HCT116 (cell line): Measurements from ENCODE around the gene MICAL3. TPM values are rescaled to one million over a fixed set of nuclear protein-coding genes. Genes with fewer than 3 reads are reported as not detected.

Experiments used
- ATAC-seq: fragments of 200-7000 bp; cut with Tn5 transposase; 2 replicates; pipeline ENCODE4 v1.9.1; 2020; ENCODE audit warnings: mild to moderate bottlenecking, moderate library complexity
- BruUV-seq: library from RNA; stranded (reverse); fragments of 400-500 nt; replicated peaks from 2 replicates; lab custom pipeline; 2021; lab: Mats Ljungman, UMichigan
- CTCF ChIA-PET: fragments of 300-600 bp; sonication (Branson Sonifier 250); formaldehyde crosslinking; loops from one replicate; lab custom pipeline; 2021; ENCODE audit warnings: antibody characterized with exemption; lab: Charles Lee
- POLR2A ChIA-PET: fragments of 300-600, 350-600 bp; sonication (Branson Sonifier 250); formaldehyde crosslinking; loops from one replicate; lab custom pipeline; 2021; ENCODE audit warnings: antibody characterized with exemption; lab: Charles Lee
- RAD21 ChIA-PET, 2 experiments: fragments of 300-600 bp; sonication (Branson Sonifier 250); formaldehyde crosslinking; loops; one replicate each; lab custom pipeline; 2023; ENCODE audit warnings: low total read pairs in 2 of 2; ENCODE audit not compliant: uncharacterized antibody in 2 of 2, unreplicated experiment in 2 of 2, low non-redundant PET in 1 of 2; lab: Charles Lee
- DNase-seq: peaks from one replicate; pipeline ENCODE4 v3.0.0-alpha.2; 2010; ENCODE audit warnings: low read depth, low spot score
- H2AFZ ChIP-seq: fragments of 200-600 bp; shearing (Covaris generic), sonication (generic); 2 replicates; pipeline ENCODE4 v1.6.1; 2017; ENCODE audit warnings: low read depth, mixed run types, mixed read lengths, antibody characterized with exemption, low read length; ENCODE audit not compliant: poor library complexity, severe bottlenecking
- H3K27ac ChIP-seq: 2 replicates; pipeline ENCODE4 v1.5.1; 2012; ENCODE audit warnings: low read depth, low read length
- H3K27me3 ChIP-seq: fragments of 200-600 bp; sonication (generic); 2 replicates; pipeline ENCODE4 v1.6.1; 2016; ENCODE audit warnings: mixed run types, low read length, mixed read lengths; ENCODE audit not compliant: insufficient read depth
- H3K36me3 ChIP-seq, 2 experiments: fragments of 200-500 bp in 1 of 2; fragments of 200-600 bp in 1 of 2; sonication (Bioruptor generic) in 1 of 2; sonication (generic) in 1 of 2; 2 replicates each; pipeline versions ENCODE4 v1.5.1 to v1.6.1; 2014 to 2016; ENCODE audit warnings: low read length in 2 of 2, inconsistent platforms in 1 of 2, mixed read lengths in 1 of 2, mixed run types in 1 of 2; ENCODE audit not compliant: insufficient read depth in 2 of 2, control insufficient read depth in 1 of 2
- H3K4me1 ChIP-seq, 2 experiments: fragments of 200-600 bp in 1 of 2; sonication (generic) in 1 of 2; 2 replicates each; pipeline versions ENCODE4 v1.5.1 to v1.6.1; 2012 to 2017; ENCODE audit warnings: low read length in 2 of 2, inconsistent platforms in 1 of 2, mild to moderate bottlenecking in 1 of 2, mixed read lengths in 1 of 2, mixed run types in 1 of 2, moderate library complexity in 1 of 2; ENCODE audit not compliant: insufficient read depth in 2 of 2, control insufficient read depth in 1 of 2
- H3K4me2 ChIP-seq: fragments of 200-600 bp; sonication (generic); 2 replicates; pipeline ENCODE4 v1.6.1; 2017; ENCODE audit warnings: mixed run types, low read length, mixed read lengths
- H3K4me3 ChIP-seq, 2 experiments: fragments of 200-600 bp in 1 of 2; sonication (generic) in 1 of 2; replicated peaks in 1 of 2; 2 replicates each; pipeline ENCODE4 v1.5.1; 2011 to 2016; ENCODE audit warnings: low read length in 2 of 2, control low read depth in 1 of 2, low read depth in 1 of 2, mild to moderate bottlenecking in 1 of 2, mixed read lengths in 1 of 2, mixed run types in 1 of 2
- H3K79me2 ChIP-seq: fragments of 200-600 bp; sonication (generic); 2 replicates; pipeline ENCODE4 v1.6.1; 2017; ENCODE audit warnings: mild to moderate bottlenecking, mixed run types, low read length, moderate library complexity, mixed read lengths; ENCODE audit not compliant: insufficient read depth
- H3K9ac ChIP-seq: fragments of 200-600 bp; sonication (generic); 2 replicates; pipeline ENCODE4 v1.6.1; 2016; ENCODE audit warnings: low read length, mixed read lengths
- H3K9me2 ChIP-seq: fragments of 200-600 bp; sonication (generic), shearing (Covaris generic); 2 replicates; pipeline ENCODE4 v1.6.1; 2017; ENCODE audit warnings: mixed run types, mild to moderate bottlenecking, moderate library complexity; ENCODE audit not compliant: insufficient read depth
- H3K9me3 ChIP-seq, 2 experiments: fragments of 200-500 bp in 1 of 2; fragments of 200-600 bp in 1 of 2; sonication (Bioruptor generic) in 1 of 2; sonication (generic) in 1 of 2; 2 replicates each; pipeline ENCODE4 v1.6.1; 2014 to 2017; ENCODE audit warnings: low read length in 2 of 2, mixed read lengths in 2 of 2, inconsistent platforms in 1 of 2, low read depth in 1 of 2, mild to moderate bottlenecking in 1 of 2, mixed run types in 1 of 2, moderate library complexity in 1 of 2; ENCODE audit not compliant: control insufficient read depth in 1 of 2, insufficient read depth in 1 of 2
- H4K20me1 ChIP-seq: fragments of 200-600 bp; sonication (generic), shearing (Covaris generic); 2 replicates; pipeline ENCODE4 v1.6.1; 2017; ENCODE audit warnings: mixed run types, mild to moderate bottlenecking, moderate library complexity; ENCODE audit not compliant: insufficient read depth
- CBX3 ChIP-seq: IDR thresholded peaks from 2 replicates; pipeline ENCODE4 v1.6.1; 2012; ENCODE audit warnings: low read depth
- CEBPB ChIP-seq: IDR thresholded peaks from 2 replicates; pipeline ENCODE4 v1.6.1; 2012; ENCODE audit warnings: low read depth
- CTCF ChIP-seq, 3 experiments: fragments of 200-600 bp in 1 of 3; sonication (generic) in 1 of 3; IDR thresholded peaks in 2 of 3; conservative IDR thresholded peaks in 1 of 3; 2 replicates each; pipeline ENCODE4 v1.5.1; 2012 to 2017; ENCODE audit warnings: low read depth in 2 of 3, low read length in 2 of 3, antibody characterized with exemption in 1 of 3, borderline replicate concordance in 1 of 3, control low read depth in 1 of 3, mild to moderate bottlenecking in 1 of 3, mixed read lengths in 1 of 3, mixed run types in 1 of 3, moderate library complexity in 1 of 3; ENCODE audit not compliant: insufficient read depth in 1 of 3
- ELF1 ChIP-seq: IDR thresholded peaks from 2 replicates; pipeline ENCODE4 v1.6.1; 2012; ENCODE audit warnings: low read depth, borderline replicate concordance
- EZH2 ChIP-seq: fragments of 200-600 bp; sonication (generic); IDR thresholded peaks from 2 replicates; pipeline ENCODE4 v1.6.1; 2017; ENCODE audit warnings: antibody characterized with exemption, mixed run types
- MAX ChIP-seq: IDR thresholded peaks from 2 replicates; pipeline ENCODE4 v1.6.1; 2012
- POLR2AphosphoS5 ChIP-seq: IDR thresholded peaks from 2 replicates; pipeline ENCODE4 v1.6.1; 2011; ENCODE audit warnings: mild to moderate bottlenecking, low read depth, low read length, moderate library complexity
- RAD21 ChIP-seq: IDR thresholded peaks from 2 replicates; pipeline ENCODE4 v1.6.1; 2012; ENCODE audit warnings: low read depth, mild to moderate bottlenecking
- SP1 ChIP-seq: IDR thresholded peaks from 2 replicates; pipeline ENCODE4 v1.6.1; 2012; ENCODE audit warnings: low read depth
- TCF7L2 ChIP-seq: IDR thresholded peaks from 2 replicates; pipeline ENCODE4 v1.7.0; 2011; ENCODE audit warnings: borderline replicate concordance, inconsistent platforms; ENCODE audit not compliant: insufficient read depth, insufficient read length; ENCODE audit errors: extremely low read depth
- YY1 ChIP-seq: IDR thresholded peaks from 2 replicates; pipeline ENCODE4 v1.6.1; 2011; ENCODE audit warnings: low read length, low read depth, moderate library complexity, mild to moderate bottlenecking; ENCODE audit not compliant: insufficient replicate concordance; ENCODE audit errors: extremely low read depth
- ZFX ChIP-seq: fragments of 450-650 bp; IDR thresholded peaks from 2 replicates; pipeline ENCODE4 v1.6.1; 2017
- ZNF274 ChIP-seq: fragments of 200-500 bp; sonication (Bioruptor generic); IDR thresholded peaks from 2 replicates; pipeline ENCODE4 v1.6.1; 2014; ENCODE audit warnings: mild to moderate bottlenecking, low read depth, low read length, inconsistent platforms
- intact Hi-C: fragments of 100-400 bp; cut with micrococcal nuclease; formaldehyde crosslinking; loops from 2 replicates; pipeline ENCODE4 v1.10.0; 2022
- total RNA-seq: library from RNA; stranded (reverse); gene quantifications from one replicate; pipeline ENCODE4 v1.2.1, GENCODE V29; 2021; ENCODE audit not compliant: unreplicated experiment

The MICAL3 gene
- total RNA-seq, 1 experiment from 2014 or later: 30.8 TPM

DNA sequence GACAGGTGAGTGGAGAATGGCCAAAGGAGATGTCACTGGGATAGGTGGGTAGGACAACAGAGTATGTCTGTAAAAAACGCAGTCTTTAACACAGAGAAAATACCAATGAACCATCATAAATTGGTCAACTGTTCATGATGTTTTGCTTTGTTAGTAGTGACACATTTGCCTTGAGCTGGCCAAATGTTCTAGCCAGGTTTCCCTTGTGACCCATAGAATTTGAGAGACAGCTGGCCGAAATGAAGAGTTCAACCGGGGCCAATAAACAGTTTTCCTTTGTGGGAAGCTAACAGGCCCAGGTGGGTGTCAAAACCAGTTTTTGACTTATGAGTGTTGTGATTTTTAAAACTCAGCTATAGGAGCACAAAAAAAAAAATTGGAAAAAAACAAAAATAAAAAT, 133.5 kb downstream of the MICAL3 start:
- H3K79me2 ChIP-seq: no peaks in the 10 kb centered on the region
- no peak overlapping the region for H2AFZ ChIP-seq
- POLR2A ChIA-PET: no interaction called here
- H3K9me2 ChIP-seq: no peaks in the 10 kb centered on the region
- H3K27ac ChIP-seq: no peak overlapping the region
- RAD21 ChIA-PET: no interaction called here
- TF ChIP-seq TCF7L2 (no peak), ELF1 (no peak), CTCF (IDR thresholded peaks at IDR 0.05 in 2 of 3, conservative IDR thresholded peaks at IDR 0.05 in 1 of 3; ENCODE audit: borderline replicate concordance in 1 of 3, insufficient read depth in 1 of 3, low read depth in 2 of 3, low read length in 2 of 3) (no peak), ZFX (no peak), YY1 (no peak), EZH2 (no peak), CEBPB (no peak), SP1 (no peak), RAD21 (no peak), MAX (no peak), ZNF274 (no peak), CBX3 (no peak), POLR2AphosphoS5 (no peak)
- no TSS peak for BruUV-seq
- no peaks in the 10 kb centered on the region for H3K4me1 ChIP-seq
- intact Hi-C loops: no loop called here
- H3K36me3 ChIP-seq: peaks cover 37 to 43% of the 10 kb centered on the region in 2 experiments; a peak in 3 of 4 replicates
- no peak overlapping the region for H3K9ac ChIP-seq
- H4K20me1 ChIP-seq: no peaks in the 10 kb centered on the region
- H3K9me3 ChIP-seq: no peaks in the 10 kb centered on the region
- H3K27me3 ChIP-seq: no peaks in the 10 kb centered on the region
- no peak overlapping the region for H3K4me2 ChIP-seq
- DNase-seq (no peak), ATAC-seq (no peak)
- CTCF ChIA-PET: no interaction called here
- no peak overlapping the region for H3K4me3 ChIP-seq
